ENCODE results near the gene IL17RB.

The IL17RB gene

GRCh38 chr3:53865732-53866499 is 19.5 kb downstream of the IL17RB start:
- no peak for DNase-seq

- no peak for DNase-seq
Observed at GRCh38 chr3:53880396-53881345, 34.3 kb downstream of the IL17RB start.

- peak; percentile 87 for DNase-seq
Observed at GRCh38 chr3:53881691-53882593, 35.6 kb downstream of the IL17RB start, which contains the start of gene ACTR8. Gene ACTR8 (minus strand): TSS chr3:53882152. CDS start chr3:53882101, 51 bp downstream.

GRCh38 chr3:53883008-53883407 is 36.6 kb downstream of the IL17RB start:
- DNase-seq: no peak

GRCh38 chr3:53884623-53885022 is 38.3 kb downstream of the IL17RB start:
- no peak for DNase-seq

- DNase-seq: no peak
Observed at GRCh38 chr3:53885239-53885638, 38.9 kb downstream of the IL17RB start.

GRCh38 chr3:53887446-53887845 is 41.1 kb downstream of the IL17RB start:
- no peak for DNase-seq

- DNase-seq: no peak
Observed at GRCh38 chr3:53888232-53888631, 41.9 kb downstream of the IL17RB start.

- DNase-seq: peak; percentile 33
Observed at GRCh38 chr3:53890726-53891475, 44.5 kb downstream of the IL17RB start.

- peak; percentile 98 for DNase-seq
Observed at GRCh38 chr3:53891497-53892285, 45.3 kb downstream of the IL17RB start, which contains the start of gene SELENOK. Gene SELENOK (minus strand): TSS chr3:53891859.

- DNase-seq: no peak
Observed at GRCh38 chr3:53892286-53892637, 45.9 kb downstream of the IL17RB start.

- DNase-seq: no peak
Observed at GRCh38 chr3:53899750-53900149, 53.4 kb downstream of the IL17RB start.

GRCh38 chr3:53900666-53901331 is 54.4 kb downstream of the IL17RB start:
- DNase-seq: no peak

GRCh38 chr3:53902067-53902466 is 55.7 kb downstream of the IL17RB start:
- no peak for DNase-seq

GRCh38 chr3:53902711-53903110 is 56.3 kb downstream of the IL17RB start:
- no peak for DNase-seq

- DNase-seq: no peak
Observed at GRCh38 chr3:53913401-53913800, 67.0 kb downstream of the IL17RB start.

Measured in NCI-H146 (cell line).